Measurements from ENCODE around the gene ANKS3.

Gene ANKS3

GRCh38 chr16:4753227-4753626 is 19.2 kb upstream of the ANKS3 start:
- no peaks in the 10 kb centered on the region for H3K27me3 ChIP-seq (ENCODE audit: insufficient read depth, low read length, poor library complexity)
- H3K9me3 ChIP-seq (ENCODE audit: insufficient read depth, low read length, severe bottlenecking), result peaks cover 5% of the 10 kb centered on the region
- no peaks in the 10 kb centered on the region for H3K4me1 ChIP-seq (ENCODE audit: insufficient read depth, low read length)
- no peaks in the 10 kb centered on the region for H4K20me1 ChIP-seq (ENCODE audit: insufficient read depth, low read length)
- no peak overlapping the region for H3K4me2 ChIP-seq (ENCODE audit: insufficient read depth, low read length)
- peaks cover 68% of the 10 kb centered on the region for H3K36me3 ChIP-seq (ENCODE audit: insufficient read depth, low read length)
- H3K27ac ChIP-seq (ENCODE audit: low read length), result no peak overlapping the region
- no peak overlapping the region for H2AFZ ChIP-seq (ENCODE audit: low read depth, low read length)
- no peak overlapping the region for H3K4me3 ChIP-seq (ENCODE audit: low read depth in 1 of 2, low read length in 2 of 2)
- no peak overlapping the region for H3K9ac ChIP-seq (ENCODE audit: low read depth, low read length)
- peaks cover 6% of the 10 kb centered on the region; the same call in 1 of the 2 replicates for H3K79me2 ChIP-seq (ENCODE audit: insufficient read depth, low read length)
- TF ChIP-seq EZH2 (IDR thresholded peaks at IDR 0.05; ENCODE audit: borderline replicate concordance, low read depth, low read length, severe bottlenecking), result no peak
- no peak for TF ChIP-seq CTCF (IDR thresholded peaks at IDR 0.05; ENCODE audit: borderline replicate concordance, extremely low read depth, low read length, poor library complexity, severe bottlenecking)
- DNase-seq (no peak), ATAC-seq (ENCODE audit: insufficient read depth, low read depth) (no peak)

GRCh38 chr16:4752351-4753100 is 18.5 kb upstream of the ANKS3 start:
- TF ChIP-seq CTCF (IDR thresholded peaks at IDR 0.05; ENCODE audit: borderline replicate concordance, extremely low read depth, low read length, poor library complexity, severe bottlenecking) (no peak), EZH2 (IDR thresholded peaks at IDR 0.05; ENCODE audit: borderline replicate concordance, low read depth, low read length, severe bottlenecking) (no peak)
- Histone ChIP-seq H3K79me2 (ENCODE audit: insufficient read depth, low read length) (peaks cover 6% of the 10 kb centered on the region; the same call in 1 of the 2 replicates), H3K9me3 (ENCODE audit: insufficient read depth, low read length, severe bottlenecking) (peaks cover 5% of the 10 kb centered on the region), H4K20me1 (ENCODE audit: insufficient read depth, low read length) (no peaks in the 10 kb centered on the region), H3K4me2 (ENCODE audit: insufficient read depth, low read length) (no peak overlapping the region), H3K27me3 (ENCODE audit: insufficient read depth, low read length, poor library complexity) (no peaks in the 10 kb centered on the region), H3K4me3 (ENCODE audit: low read depth in 1 of 2, low read length in 2 of 2) (no peak overlapping the region), H3K4me1 (ENCODE audit: insufficient read depth, low read length) (no peaks in the 10 kb centered on the region), H3K36me3 (ENCODE audit: insufficient read depth, low read length) (peaks cover 65% of the 10 kb centered on the region), H3K27ac (ENCODE audit: low read length) (no peak overlapping the region), H2AFZ (ENCODE audit: low read depth, low read length) (no peak overlapping the region), H3K9ac (ENCODE audit: low read depth, low read length) (no peak overlapping the region)
- no peak for ATAC-seq (ENCODE audit: insufficient read depth, low read depth)
- no peak for DNase-seq

GRCh38 chr16:4750896-4751295 is 16.8 kb upstream of the ANKS3 start:
- Histone ChIP-seq H3K9me3 (ENCODE audit: insufficient read depth, low read length, severe bottlenecking) (peaks cover 5% of the 10 kb centered on the region), H2AFZ (ENCODE audit: low read depth, low read length) (no peak overlapping the region), H3K4me1 (ENCODE audit: insufficient read depth, low read length) (no peaks in the 10 kb centered on the region), H3K9ac (ENCODE audit: low read depth, low read length) (no peak overlapping the region), H3K27me3 (ENCODE audit: insufficient read depth, low read length, poor library complexity) (no peaks in the 10 kb centered on the region), H3K27ac (ENCODE audit: low read length) (no peak overlapping the region), H4K20me1 (ENCODE audit: insufficient read depth, low read length) (peaks cover 3% of the 10 kb centered on the region; the same call in 1 of the 2 replicates), H3K79me2 (ENCODE audit: insufficient read depth, low read length) (peaks cover 5% of the 10 kb centered on the region; the same call in 1 of the 2 replicates), H3K4me3 (ENCODE audit: low read depth in 1 of 2, low read length in 2 of 2) (no peak overlapping the region), H3K36me3 (ENCODE audit: insufficient read depth, low read length) (peaks cover 54% of the 10 kb centered on the region), H3K4me2 (ENCODE audit: insufficient read depth, low read length) (no peak overlapping the region)
- TF ChIP-seq EZH2 (IDR thresholded peaks at IDR 0.05; ENCODE audit: borderline replicate concordance, low read depth, low read length, severe bottlenecking), result no peak
- TF ChIP-seq CTCF (IDR thresholded peaks at IDR 0.05; ENCODE audit: borderline replicate concordance, extremely low read depth, low read length, poor library complexity, severe bottlenecking), result no peak
- DNase-seq, result no peak
- no peak for ATAC-seq (ENCODE audit: insufficient read depth, low read depth)

All from DND-41 (cell line).